Activated T-helper 1 cell treated with Interleukin-2 at 50 U/mL for 16 hours (primary cell): Measurements from ENCODE around the gene CCNC.
"Not testable (repeated sequence)": the region's sequence is repeated elsewhere in the genome, so short reads cannot be mapped to it uniquely, and the experiment has no call there.

Source experiments
- DNase-seq: peaks from one replicate; pipeline ENCODE4 v3.0.0-alpha.2; 2020; ENCODE audit warnings: low read depth

Gene CCNC

DNA sequence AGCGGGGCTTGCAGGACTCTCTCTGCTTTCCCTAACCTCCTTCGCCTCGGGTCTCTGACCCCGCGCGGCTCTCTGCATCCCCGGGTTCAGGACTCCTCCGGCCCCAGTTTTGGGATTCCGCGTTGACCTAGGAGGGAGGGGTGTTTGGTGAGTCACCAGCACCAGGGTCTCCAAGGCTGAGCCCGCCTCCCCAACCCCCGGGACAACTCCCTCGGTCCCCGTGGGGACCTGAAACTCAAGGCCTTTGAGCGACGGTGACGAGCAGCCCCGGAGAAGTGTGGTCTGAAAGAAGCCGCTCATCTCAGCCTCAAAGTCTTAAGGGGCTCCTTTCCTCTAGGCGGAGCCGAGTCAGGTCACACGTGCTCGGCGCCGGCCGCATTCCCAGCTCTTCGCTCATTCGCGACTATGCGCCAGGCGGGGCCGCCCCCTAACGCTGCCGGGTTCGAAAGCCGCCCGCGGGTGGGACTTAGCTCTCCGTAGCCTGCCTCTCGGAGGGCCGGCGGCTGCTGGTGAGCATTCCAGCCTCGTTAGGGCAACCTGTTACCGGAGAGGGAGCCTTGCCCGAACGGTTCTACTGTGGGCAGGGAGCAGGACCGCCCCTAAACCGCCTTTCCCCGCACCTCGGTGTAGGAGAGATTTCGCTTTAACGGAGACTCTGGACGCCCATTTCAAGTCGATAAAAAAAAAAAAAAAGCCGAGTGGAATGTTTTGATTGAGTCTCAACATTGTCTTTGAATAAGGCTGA lies 35.1 kb upstream of the CCNC start:
- DNase-seq: no peak

GRCh38 chr6:99602520-99603420 lies 34.3 kb upstream of the CCNC start:
- no peak for DNase-seq

DNA sequence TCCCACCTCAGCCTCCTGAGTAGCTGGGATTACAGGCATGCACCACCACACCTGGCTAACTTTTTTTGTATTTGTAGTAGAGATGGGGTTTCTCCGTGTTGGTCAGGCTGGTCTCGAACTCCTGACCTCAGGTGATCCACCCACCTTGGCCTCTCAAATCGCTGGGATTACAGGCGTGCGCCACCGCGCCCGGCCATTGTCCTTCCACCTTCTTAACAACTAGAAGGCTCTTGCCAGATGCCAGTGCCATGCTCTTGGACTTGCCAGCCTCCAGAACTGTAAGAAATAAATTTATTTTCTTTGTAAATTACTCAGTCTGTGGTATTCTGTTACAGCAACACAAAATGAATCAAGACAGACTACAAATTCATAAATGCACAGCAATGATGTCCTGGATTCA lies 26.2 kb upstream of the CCNC start:
- DNase-seq: not testable (repeated sequence)

GRCh38 chr6:99592900-99593299 lies 24.4 kb upstream of the CCNC start:
- no peak for DNase-seq

DNA sequence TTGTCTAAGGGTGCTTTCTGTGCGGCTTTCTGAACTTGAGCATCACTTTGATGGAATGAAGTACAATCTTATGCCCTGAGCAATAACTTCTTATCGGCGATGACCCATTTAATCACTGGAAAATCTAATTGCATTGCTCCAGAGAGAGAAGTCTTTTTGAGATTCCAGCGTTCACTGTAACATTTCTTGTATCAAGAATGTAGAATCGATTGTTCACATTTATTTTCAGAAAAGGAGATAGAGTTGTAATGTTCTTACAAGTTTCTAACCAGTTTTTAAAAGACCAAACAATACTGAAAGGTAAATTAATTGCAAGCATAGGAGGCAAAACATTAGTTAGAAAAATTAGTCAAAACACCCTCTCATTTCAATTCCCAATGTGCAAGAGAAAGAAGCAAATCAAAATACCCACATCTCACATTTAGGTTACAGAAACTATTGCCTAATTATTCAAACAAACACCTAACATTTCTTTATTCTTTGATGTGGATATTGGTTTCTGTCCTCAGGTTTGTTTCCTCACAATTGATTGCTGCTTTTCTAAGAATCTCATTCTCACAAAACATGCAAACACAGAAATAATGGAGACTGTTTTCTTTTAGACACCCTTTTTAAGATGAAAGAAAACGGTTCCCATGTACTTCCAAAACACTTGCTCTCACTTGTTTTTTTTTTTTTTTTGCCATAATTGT lies 23.4 kb upstream of the CCNC start:
- DNase-seq: no peak

- no peak for DNase-seq
Observed at GRCh38 chr6:99590728-99591672, 22.5 kb upstream of the CCNC start.

GRCh38 chr6:99589907-99590493 lies 21.5 kb upstream of the CCNC start:
- no peak for DNase-seq

GRCh38 chr6:99589290-99589672 lies 20.8 kb upstream of the CCNC start:
- no peak for DNase-seq

DNA sequence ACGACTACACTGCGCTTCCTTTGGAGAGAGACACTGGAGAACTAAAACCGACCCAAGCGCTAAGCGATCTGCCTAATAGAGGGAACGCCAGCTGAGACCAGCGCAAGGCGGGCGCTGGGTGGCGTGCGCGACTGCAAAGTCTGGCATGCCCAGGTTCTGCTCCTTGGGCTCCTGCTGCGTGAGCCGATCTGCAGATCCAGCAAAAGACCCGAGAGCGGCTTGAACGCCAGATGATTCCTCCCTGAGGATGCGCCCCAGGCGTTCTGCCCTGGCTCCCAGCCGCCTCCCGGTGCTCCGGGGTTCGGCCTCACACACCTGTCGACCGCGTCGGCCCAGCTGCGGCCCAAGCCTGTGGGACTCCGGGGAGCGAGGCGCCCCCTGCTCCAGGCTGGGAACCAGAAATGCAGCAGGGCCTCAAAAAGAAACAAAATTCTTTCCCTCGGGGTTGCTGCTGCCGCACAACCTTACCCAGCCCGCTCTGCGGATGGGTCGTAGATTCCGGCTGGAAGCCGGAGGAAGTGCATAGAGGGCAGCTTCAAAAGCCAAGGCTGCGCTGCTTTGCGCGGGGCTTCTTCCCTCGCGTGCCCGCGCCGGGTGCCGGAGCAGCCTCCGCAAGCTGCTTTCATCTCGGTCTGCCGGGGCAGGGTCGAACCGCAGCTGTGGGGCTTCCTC lies 20.3 kb upstream of the CCNC start:
- DNase-seq: peak; percentile 47

DNA sequence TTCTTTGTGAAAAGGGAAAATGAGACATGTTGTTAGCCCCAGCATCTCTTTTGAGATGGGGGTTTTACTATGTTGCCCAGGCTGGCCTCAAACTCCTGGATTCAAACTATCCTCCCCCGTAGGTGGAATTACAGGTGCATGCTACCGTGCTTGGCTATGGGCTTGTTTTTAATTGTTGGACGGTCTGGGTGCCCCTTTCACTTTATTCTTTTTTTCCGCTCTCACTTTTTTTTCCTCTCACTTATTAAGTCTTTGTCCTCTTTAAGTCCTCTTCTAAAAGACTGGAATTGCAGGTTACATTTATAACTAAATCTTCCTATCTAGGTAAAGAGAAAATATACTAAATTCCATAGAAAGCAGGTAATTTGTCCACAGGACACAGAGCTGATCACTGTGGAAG lies 19.3 kb upstream of the CCNC start:
- no peak for DNase-seq

GRCh38 chr6:99579781-99580180 lies 11.3 kb upstream of the CCNC start:
- no peak for DNase-seq

DNA sequence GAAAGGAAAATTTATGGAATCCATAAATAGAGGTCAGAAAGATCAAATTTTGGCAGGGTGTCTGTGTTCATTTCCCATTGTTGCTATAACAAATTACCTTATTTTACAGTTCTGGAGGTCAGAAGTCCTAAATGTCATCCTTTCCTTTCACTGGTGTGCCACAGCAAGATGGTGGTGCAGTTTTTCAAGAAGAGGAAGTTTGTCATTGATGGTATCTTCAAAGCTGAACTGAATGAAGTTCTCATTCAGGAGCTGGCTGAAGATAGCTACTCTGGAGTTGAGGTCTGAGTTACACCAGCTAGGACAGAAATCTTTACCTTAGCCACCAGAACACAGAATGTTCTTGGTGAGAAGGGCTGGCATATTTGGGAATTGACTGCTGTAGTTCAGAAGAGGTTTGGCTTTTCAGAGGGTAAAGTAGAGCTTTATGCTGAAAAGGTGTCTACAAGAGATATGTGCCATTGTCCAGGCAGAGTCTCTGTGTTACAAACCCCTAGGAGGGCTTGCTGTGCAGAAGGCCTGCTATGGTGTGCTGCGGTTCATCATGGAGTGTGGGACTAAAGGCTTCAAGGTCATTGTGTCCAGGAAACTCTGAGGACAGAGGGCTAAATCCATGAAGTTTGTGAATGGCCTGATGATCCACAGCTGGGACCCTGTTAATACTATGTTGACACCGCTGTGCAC lies 7.2 kb upstream of the CCNC start:
- DNase-seq: no peak

DNA sequence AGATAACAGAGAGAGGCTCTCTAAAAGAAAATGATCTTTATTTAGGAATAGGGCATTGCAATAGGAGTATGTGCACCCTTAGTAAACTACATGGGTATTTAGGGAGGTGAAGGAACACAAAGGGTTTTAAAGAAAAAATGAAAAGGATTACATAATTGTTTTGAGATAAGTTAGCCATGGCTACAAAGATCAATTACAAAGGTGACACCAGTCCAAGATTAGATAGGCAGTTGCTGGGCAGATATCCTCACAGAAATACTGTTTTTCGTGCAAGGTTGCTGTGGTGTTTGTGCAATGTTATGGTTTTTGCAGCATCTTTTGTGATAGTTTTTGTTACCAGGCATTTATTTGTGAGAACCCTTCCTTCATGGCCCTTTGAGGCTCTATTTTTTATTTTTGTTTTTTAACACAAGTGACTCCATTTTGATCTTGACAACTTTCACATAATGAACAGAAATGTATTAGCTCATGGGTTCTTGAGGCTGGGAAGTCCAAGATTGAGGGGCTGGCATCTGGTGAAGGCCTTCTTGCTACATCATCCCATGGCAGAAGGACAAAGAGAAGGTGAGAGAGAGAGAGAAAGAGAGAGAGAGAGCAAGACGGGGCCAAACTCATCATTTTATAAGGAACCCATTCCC lies 5.6 kb upstream of the CCNC start:
- no peak for DNase-seq

GRCh38 chr6:99563056-99563723 lies 5.3 kb downstream of the CCNC start:
- no peak for DNase-seq

- no peak for DNase-seq
Observed at GRCh38 chr6:99560668-99561067, 7.8 kb downstream of the CCNC start.

- no peak for DNase-seq
Observed at GRCh38 chr6:99559057-99559456, 9.4 kb downstream of the CCNC start.

GRCh38 chr6:99553888-99554287 lies 14.6 kb downstream of the CCNC start:
- DNase-seq: no peak

GRCh38 chr6:99550046-99550748 lies 18.3 kb downstream of the CCNC start:
- DNase-seq: no peak
